Hypothalamus (tissue), 51 donors: ENCODE data around the gene CDC37.

Experiments used
- DNase-seq, 51 donors: peaks; one replicate each; lab custom pipeline; 2025; lab: John Stamatoyannopoulos, UW

CDC37 gene

DNA sequence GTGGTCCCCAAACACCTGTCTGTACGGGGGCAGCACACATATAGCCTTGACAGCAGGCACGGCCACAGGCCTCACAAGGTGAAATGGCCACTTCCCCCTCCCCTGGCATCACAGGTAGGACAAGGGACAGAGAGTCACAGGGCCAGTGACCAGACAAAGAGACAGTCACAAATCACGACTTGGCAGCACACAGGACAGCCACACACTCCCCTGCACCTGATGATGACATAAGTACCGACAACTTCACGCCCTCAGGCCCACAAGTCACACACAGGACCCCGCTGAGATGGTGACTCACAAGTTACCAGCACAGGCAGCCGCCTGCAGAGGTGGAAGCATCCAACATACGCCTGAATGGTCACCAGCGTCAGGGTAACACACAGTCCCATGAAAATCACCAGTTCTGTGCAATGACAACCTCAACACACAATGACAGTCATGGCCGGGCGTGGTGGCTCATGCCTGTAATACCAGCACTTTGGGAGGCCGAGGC, 39.5 kb downstream of the CDC37 start:
- DNase-seq, result peak in 1 of 51 donors; percentile 39

GRCh38 chr19:10362259-10362658, 41.1 kb downstream of the CDC37 start:
- DNase-seq, result no peak

DNA sequence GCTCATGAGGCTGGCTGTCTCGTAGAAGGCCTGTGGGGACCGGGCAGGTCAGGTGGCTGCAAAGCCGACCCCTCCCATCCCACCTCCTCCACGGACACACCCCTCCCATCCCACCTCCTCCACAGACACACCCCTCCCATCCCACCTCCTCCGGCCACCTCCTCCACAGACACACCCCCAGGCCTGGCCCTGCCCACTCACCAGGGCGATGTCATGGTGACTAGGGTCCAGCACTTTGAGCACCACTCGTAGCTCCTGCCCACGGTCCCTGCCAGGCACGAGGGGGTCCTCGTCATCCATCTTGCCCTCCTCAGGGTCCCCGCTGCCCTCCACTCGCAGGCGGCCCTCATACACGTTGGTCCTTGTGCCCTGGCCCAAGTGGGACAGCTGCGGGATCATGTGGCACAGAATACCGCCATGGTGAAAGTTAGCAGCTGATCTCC, 41.8 kb downstream of the CDC37 start:
- DNase-seq, result no peak

- no peak for DNase-seq
These were observed 46.9 kb downstream of the CDC37 start for GRCh38 chr19:10356431-10356830.

DNA sequence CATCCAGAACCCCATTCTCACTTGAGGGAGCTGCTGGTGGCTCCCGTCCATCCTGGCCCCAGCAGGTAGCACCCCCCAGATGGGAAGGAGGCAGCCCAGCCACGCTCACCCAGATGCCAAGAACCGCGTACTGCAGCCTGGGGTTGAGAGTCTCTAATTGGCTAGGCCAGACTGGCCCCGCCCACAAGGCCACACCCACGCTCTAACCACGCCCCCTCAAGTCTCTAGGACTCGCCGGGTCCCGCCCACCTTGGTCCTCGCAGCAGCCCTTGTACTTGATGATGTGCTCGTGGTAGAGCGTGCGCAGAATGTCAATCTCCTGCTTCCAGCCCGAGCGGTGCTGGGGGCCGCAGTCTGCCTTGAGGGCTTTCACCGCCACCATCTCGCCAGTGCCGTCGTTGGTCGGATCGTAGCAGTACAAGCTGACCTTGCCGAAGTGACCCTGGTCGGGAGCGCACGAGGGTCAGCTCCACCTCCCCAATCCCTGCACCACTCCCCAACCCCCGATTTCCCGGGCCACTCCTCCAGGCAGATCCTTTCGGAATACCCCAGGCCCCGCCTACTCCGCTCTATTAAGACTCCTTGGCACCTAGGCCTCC, 49.5 kb downstream of the CDC37 start:
- no peak for DNase-seq

DNA sequence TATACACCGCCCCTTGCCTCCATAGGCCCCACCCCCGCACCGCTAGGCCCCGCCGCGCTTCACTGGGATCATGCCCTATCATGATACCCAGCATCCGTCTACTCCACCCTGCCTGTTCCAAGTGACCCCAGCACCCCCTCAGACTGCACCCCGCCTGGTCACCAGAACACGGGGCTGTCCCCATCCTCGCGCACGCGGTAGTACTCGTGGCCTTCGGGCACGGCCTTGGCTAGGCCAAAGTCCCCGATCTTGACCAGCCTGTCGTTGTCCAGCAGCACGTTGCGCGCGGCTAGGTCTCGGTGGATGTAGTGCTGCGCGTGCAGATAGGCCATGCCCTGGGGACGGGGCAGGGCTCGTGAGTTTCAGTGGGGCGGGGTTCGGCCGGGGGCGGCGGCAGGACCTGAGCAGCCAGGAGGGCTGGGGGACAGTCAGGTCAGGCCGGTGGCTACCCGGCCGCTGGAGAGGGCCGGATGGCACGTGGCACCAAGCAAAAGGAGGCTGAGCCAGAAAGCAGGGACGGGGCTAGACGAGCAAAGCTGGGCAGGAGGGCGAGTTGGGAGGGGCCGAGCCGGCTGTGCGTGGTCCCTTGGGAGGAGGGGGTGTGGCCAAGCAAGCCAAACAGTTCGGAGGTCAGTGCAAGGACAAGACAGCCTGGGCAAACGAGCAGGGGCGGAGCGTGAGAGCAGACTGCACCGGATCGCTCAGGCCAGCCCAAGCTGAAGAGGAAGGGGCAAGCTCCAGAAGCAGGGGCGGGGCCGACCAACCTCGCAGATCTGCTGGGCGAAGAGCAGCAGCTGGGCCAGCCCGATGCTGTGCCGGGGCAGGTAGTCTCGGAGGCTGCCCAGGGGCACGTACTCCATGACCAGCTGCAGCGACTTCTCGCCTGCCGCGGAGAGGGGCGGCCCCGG, 50.3 kb downstream of the CDC37 start:
- no peak for DNase-seq

DNA sequence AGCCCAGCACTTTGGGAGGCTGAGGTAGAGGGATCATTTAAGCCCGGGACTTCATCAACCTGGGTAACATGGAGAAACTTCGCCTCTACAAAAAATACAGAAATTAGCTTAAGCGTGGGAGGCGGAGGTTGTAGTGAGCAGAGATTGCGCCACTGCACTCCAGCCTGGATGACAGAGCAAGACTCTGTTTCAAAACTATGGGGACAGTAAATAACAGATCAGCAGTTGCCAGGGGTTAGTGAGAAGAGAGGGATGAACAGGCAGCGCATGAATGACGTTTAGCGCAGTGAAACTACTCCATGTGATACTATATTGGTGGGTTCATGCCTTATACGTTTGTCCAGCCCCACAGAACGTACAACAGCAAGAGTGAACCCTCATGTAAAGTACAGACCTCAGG, 56.8 kb downstream of the CDC37 start:
- peak in 1 of 51 donors; percentile 3 for DNase-seq

DNA sequence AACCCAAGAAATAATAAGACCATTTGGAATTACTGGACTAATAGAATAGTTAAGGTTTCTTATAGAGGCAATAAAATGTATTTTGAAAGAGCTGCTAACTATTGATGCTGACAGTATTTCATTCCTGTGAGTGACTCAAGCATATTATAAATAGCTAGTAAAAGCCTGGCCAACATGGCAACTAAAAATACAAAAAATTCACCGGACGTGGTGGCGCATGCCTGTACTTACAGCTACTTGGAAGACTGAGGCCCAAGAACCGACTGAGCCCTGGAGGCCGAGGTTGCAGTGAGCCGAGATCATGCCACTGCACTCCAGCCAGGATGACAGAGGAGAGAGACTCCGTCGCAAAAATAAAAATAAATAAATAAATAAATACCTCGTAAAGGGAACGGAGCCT, 58.6 kb downstream of the CDC37 start:
- DNase-seq, result no peak

DNA sequence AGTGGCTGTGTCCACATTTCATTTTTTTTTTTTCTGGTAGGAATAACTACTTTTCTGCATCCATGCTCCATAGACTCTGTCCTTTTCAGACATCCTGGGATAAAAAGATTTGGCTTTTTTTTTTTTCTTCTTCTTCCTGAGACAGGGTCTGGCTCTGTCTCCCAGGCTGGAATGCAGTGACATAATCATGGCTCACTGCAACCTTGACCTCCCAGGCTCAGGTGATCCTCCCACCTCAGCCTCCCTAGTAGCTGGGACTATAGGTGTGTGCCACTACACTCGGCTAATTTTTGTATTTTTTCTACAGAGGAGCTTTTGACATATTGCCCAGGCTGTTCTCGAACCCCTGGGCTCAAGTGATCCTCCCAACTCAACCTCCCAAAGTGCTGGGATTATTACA, 59.8 kb downstream of the CDC37 start:
- no peak for DNase-seq
